ENCODE data around the gene ACACA.

ACACA gene

DNA sequence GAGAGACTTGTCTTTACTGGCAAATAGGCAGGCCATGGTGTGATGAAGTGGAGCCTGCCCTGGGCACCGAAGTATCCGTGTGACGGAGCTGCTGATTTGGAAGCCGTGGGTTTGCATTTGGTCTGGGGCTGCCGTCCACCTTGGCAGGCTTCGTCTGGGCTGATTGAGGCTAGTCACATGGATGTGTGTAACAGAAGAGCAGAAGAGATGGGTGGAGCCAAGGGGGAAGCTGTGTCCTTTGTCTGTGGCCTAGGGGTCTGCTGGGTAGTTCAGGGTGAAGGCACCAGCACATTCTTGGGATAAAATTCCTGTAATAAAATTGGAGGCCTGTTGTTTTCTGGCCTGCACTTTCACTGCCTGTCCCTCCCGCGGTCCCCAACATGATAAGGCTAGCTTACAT, 351.7 kb downstream of the ACACA start:
- H3K27me3 ChIP-seq (ENCODE audit: control insufficient read depth, low read length), result no peaks in the 10 kb centered on the region
- no peak overlapping the region for H3K4me2 ChIP-seq (ENCODE audit: low read length)
- no peaks in the 10 kb centered on the region for H3K4me1 ChIP-seq (ENCODE audit: control insufficient read depth, low read length)
- no peaks in the 10 kb centered on the region for H3K9me3 ChIP-seq (ENCODE audit: control insufficient read depth, insufficient read depth, low read length)
- no peaks in the 10 kb centered on the region for H3K9me2 ChIP-seq (replicated peaks; ENCODE audit: control insufficient read depth, low read length)
- no peaks in the 10 kb centered on the region for H3F3A ChIP-seq (ENCODE audit: control insufficient read depth, insufficient read depth)
- no peak overlapping the region for H3K4me3 ChIP-seq (ENCODE audit: low read length)
- peaks cover 32% of the 10 kb centered on the region for H3K36me3 ChIP-seq (ENCODE audit: control insufficient read depth, low read length)
- no peaks in the 10 kb centered on the region for H3K79me2 ChIP-seq (ENCODE audit: control insufficient read depth, low read length)
- no peak overlapping the region for H3K27ac ChIP-seq (ENCODE audit: low read depth, low read length)
- H4K20me1 ChIP-seq (ENCODE audit: control insufficient read depth, insufficient read depth, low read depth, low read length), result no peaks in the 10 kb centered on the region
- TF ChIP-seq, protein P1, sequence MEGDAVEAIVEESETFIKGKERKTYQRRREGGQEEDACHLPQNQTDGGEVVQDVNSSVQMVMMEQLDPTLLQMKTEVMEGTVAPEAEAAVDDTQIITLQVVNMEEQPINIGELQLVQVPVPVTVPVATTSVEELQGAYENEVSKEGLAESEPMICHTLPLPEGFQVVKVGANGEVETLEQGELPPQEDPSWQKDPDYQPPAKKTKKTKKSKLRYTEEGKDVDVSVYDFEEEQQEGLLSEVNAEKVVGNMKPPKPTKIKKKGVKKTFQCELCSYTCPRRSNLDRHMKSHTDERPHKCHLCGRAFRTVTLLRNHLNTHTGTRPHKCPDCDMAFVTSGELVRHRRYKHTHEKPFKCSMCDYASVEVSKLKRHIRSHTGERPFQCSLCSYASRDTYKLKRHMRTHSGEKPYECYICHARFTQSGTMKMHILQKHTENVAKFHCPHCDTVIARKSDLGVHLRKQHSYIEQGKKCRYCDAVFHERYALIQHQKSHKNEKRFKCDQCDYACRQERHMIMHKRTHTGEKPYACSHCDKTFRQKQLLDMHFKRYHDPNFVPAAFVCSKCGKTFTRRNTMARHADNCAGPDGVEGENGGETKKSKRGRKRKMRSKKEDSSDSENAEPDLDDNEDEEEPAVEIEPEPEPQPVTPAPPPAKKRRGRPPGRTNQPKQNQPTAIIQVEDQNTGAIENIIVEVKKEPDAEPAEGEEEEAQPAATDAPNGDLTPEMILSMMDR (IDR thresholded peaks at IDR 0.05; ENCODE audit: low read depth, low read length, poor library complexity, severe bottlenecking), result no peak
- no peak for TF ChIP-seq EZH2phosphoT487 (IDR thresholded peaks at IDR 0.05; ENCODE audit: borderline replicate concordance, low read length)

DNA sequence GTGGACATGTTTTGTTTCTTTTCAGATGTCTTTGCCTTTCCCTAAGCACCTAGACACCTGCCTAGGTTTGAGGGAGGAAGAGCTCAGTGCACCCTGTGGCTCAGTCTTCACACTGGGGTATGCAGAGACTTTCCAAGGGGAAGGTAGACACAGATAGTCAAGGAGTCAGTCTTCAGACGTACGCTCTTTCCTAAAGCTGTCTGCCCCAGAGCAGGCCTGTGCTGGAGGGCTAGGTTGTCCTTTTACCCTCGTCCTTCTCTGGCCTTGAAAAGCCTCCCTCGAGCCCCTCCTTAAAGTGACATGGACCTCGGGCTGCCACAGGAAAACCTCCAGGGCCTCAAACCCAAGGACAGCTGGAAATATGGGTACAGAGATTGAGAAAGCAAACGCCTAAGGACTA, 354.2 kb downstream of the ACACA start:
- H3K9me2 ChIP-seq (replicated peaks; ENCODE audit: control insufficient read depth, low read length), result no peaks in the 10 kb centered on the region
- peaks cover 41% of the 10 kb centered on the region for H3K36me3 ChIP-seq (ENCODE audit: control insufficient read depth, low read length)
- no peaks in the 10 kb centered on the region for H3K27me3 ChIP-seq (ENCODE audit: control insufficient read depth, low read length)
- TF ChIP-seq, protein P1 (IDR thresholded peaks at IDR 0.05; ENCODE audit: low read depth, low read length, poor library complexity, severe bottlenecking), result no peak
- TF ChIP-seq EZH2phosphoT487 (IDR thresholded peaks at IDR 0.05; ENCODE audit: borderline replicate concordance, low read length), result no peak
- H3K79me2 ChIP-seq (ENCODE audit: control insufficient read depth, low read length), result no peaks in the 10 kb centered on the region
- no peaks in the 10 kb centered on the region for H3F3A ChIP-seq (ENCODE audit: control insufficient read depth, insufficient read depth)
- no peaks in the 10 kb centered on the region for H3K4me1 ChIP-seq (ENCODE audit: control insufficient read depth, low read length)
- no peaks in the 10 kb centered on the region for H4K20me1 ChIP-seq (ENCODE audit: control insufficient read depth, insufficient read depth, low read depth, low read length)
- H3K9me3 ChIP-seq (ENCODE audit: control insufficient read depth, insufficient read depth, low read length), result no peaks in the 10 kb centered on the region
- H3K4me2 ChIP-seq (ENCODE audit: low read length), result no peak overlapping the region
- H3K4me3 ChIP-seq (ENCODE audit: low read length), result no peak overlapping the region
- no peak overlapping the region for H3K27ac ChIP-seq (ENCODE audit: low read depth, low read length)

DNA sequence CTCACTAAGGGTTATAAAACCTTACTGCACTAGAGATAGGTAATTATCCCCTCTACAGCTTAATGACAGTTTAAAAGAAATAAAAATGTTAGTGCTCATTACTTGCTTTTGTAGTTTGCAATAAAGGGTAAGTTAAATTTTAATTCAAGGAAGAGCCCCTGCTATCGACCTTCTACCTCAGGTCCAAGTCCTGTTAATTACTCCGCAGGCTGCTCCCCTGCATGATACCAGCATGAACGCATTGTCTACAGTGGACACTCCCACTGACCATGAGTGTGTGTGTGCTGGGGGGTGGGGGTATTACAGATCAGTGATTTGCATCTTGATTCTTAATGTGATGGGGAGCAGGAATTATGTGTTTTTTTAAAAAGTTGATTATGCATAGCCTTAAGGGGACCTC, 354.8 kb downstream of the ACACA start:
- Histone ChIP-seq H4K20me1 (ENCODE audit: control insufficient read depth, insufficient read depth, low read depth, low read length) (no peaks in the 10 kb centered on the region), H3K4me1 (ENCODE audit: control insufficient read depth, low read length) (no peaks in the 10 kb centered on the region), H3K9me3 (ENCODE audit: control insufficient read depth, insufficient read depth, low read length) (no peaks in the 10 kb centered on the region), H3K79me2 (ENCODE audit: control insufficient read depth, low read length) (no peaks in the 10 kb centered on the region), H3K4me2 (ENCODE audit: low read length) (no peak overlapping the region), H3K4me3 (ENCODE audit: low read length) (no peak overlapping the region), H3K27ac (ENCODE audit: low read depth, low read length) (no peak overlapping the region), H3K9me2 (replicated peaks; ENCODE audit: control insufficient read depth, low read length) (no peaks in the 10 kb centered on the region), H3K36me3 (ENCODE audit: control insufficient read depth, low read length) (peaks cover 39% of the 10 kb centered on the region), H3F3A (ENCODE audit: control insufficient read depth, insufficient read depth) (peaks cover 3% of the 10 kb centered on the region), H3K27me3 (ENCODE audit: control insufficient read depth, low read length) (no peaks in the 10 kb centered on the region)
- TF ChIP-seq EZH2phosphoT487 (IDR thresholded peaks at IDR 0.05; ENCODE audit: borderline replicate concordance, low read length), result no peak
- TF ChIP-seq, protein P1 (IDR thresholded peaks at IDR 0.05; ENCODE audit: low read depth, low read length, poor library complexity, severe bottlenecking), result no peak

DNA sequence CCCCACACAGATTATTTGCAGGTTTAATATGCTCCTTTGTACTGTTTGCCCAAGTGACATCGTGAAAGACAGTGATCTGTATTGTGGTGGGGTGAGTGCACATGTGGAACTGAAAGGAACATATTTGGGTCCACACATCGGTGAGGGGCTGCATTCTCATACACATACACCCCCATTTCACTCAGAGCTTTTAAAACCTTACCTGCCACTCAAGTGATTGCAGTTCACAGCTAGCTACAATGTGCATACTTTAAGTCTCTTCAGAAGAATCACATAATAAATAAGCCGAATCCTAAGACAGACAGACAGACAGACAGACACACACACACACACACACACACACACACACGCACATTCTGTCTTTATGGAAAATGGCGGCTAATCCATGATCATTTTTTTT, 355.3 kb downstream of the ACACA start:
- peaks cover 35% of the 10 kb centered on the region for H3K36me3 ChIP-seq (ENCODE audit: control insufficient read depth, low read length)
- no peaks in the 10 kb centered on the region for H3K27me3 ChIP-seq (ENCODE audit: control insufficient read depth, low read length)
- H3F3A ChIP-seq (ENCODE audit: control insufficient read depth, insufficient read depth), result peaks cover 4% of the 10 kb centered on the region
- TF ChIP-seq, protein P1 (IDR thresholded peaks at IDR 0.05; ENCODE audit: low read depth, low read length, poor library complexity, severe bottlenecking), result no peak
- no peak for TF ChIP-seq EZH2phosphoT487 (IDR thresholded peaks at IDR 0.05; ENCODE audit: borderline replicate concordance, low read length)
- H4K20me1 ChIP-seq (ENCODE audit: control insufficient read depth, insufficient read depth, low read depth, low read length), result no peaks in the 10 kb centered on the region
- no peaks in the 10 kb centered on the region for H3K4me1 ChIP-seq (ENCODE audit: control insufficient read depth, low read length)
- H3K9me3 ChIP-seq (ENCODE audit: control insufficient read depth, insufficient read depth, low read length), result no peaks in the 10 kb centered on the region
- no peaks in the 10 kb centered on the region for H3K79me2 ChIP-seq (ENCODE audit: control insufficient read depth, low read length)
- no peak overlapping the region for H3K4me2 ChIP-seq (ENCODE audit: low read length)
- H3K4me3 ChIP-seq (ENCODE audit: low read length), result no peak overlapping the region
- H3K27ac ChIP-seq (ENCODE audit: low read depth, low read length), result no peak overlapping the region
- H3K9me2 ChIP-seq (replicated peaks; ENCODE audit: control insufficient read depth, low read length), result no peaks in the 10 kb centered on the region

Measured in DOHH2 (cell line).